22Rv1 (cell line): Measurements from ENCODE around the gene ZNF493.
A peak's percentile ranks its signal among the peaks of the same experiment; 100 is the strongest.

Experiments
- CTCF ChIP-seq: fragments of 450-650 bp; IDR thresholded peaks from 2 replicates; pipeline ENCODE4 v1.5.1; 2017; ENCODE audit warnings: mild to moderate bottlenecking
- ZFX ChIP-seq: fragments of 450-650 bp; IDR thresholded peaks from 2 replicates; pipeline ENCODE4 v1.6.1; 2017; ENCODE audit warnings: antibody characterized with exemption, borderline replicate concordance

- TF ChIP-seq CTCF (peak; percentile 40), ZFX (no peak)
Observed at GRCh38 chr19:21434967-21435544, 38.1 kb downstream of the ZNF493 start.
